GM18907 (cell line): ENCODE results near the gene KLHL17.
"Not testable (repeated sequence)": the region's sequence is repeated elsewhere in the genome, so short reads cannot be mapped to it uniquely, and the experiment has no call there.

Source experiments
- ATAC-seq: cut with Tn5 transposase; IDR thresholded peaks from one replicate; pipeline ENCODE4 v1.9.1; 2021; ENCODE audit warnings: mild to moderate bottlenecking, moderate library complexity; ENCODE audit not compliant: unreplicated experiment

The KLHL17 gene

GRCh38 chr1:935751-936231 is 24.6 kb upstream of the KLHL17 start:
- ATAC-seq: no peak

GRCh38 chr1:936348-937264 is 23.8 kb upstream of the KLHL17 start:
- ATAC-seq: no peak

- no peak for ATAC-seq
Observed at GRCh38 chr1:937521-937920, 22.9 kb upstream of the KLHL17 start.

GRCh38 chr1:938088-938683 is 22.2 kb upstream of the KLHL17 start:
- no peak for ATAC-seq

GRCh38 chr1:938711-939489 is 21.5 kb upstream of the KLHL17 start:
- no peak for ATAC-seq

- ATAC-seq: no peak
Observed at GRCh38 chr1:939511-940106, 20.8 kb upstream of the KLHL17 start.

- ATAC-seq: no peak
Observed at GRCh38 chr1:940107-941014, 20.0 kb upstream of the KLHL17 start.

GRCh38 chr1:941015-941587 is 19.3 kb upstream of the KLHL17 start:
- ATAC-seq: no peak

GRCh38 chr1:941588-942383 is 18.6 kb upstream of the KLHL17 start:
- ATAC-seq: no peak

GRCh38 chr1:942411-942821 is 18.0 kb upstream of the KLHL17 start:
- ATAC-seq: no peak

GRCh38 chr1:942864-943533 is 17.4 kb upstream of the KLHL17 start:
- ATAC-seq: no peak

GRCh38 chr1:943545-944340 is 16.6 kb upstream of the KLHL17 start:
- ATAC-seq: no peak

- ATAC-seq: no peak
Observed at GRCh38 chr1:944341-945325, 15.8 kb upstream of the KLHL17 start.

GRCh38 chr1:945688-946556 is 14.5 kb upstream of the KLHL17 start:
- ATAC-seq: no peak

GRCh38 chr1:946811-947210 is 13.6 kb upstream of the KLHL17 start:
- not testable (repeated sequence) for ATAC-seq
